HEK293 (cell line): ENCODE data around the gene C21orf58.

ENCODE experiments used
- EGR2 ChIP-seq: fragments of 450-650 bp; formaldehyde crosslinking; IDR thresholded peaks from 2 replicates; pipeline ENCODE4 v1.5.1; 2016; ENCODE audit warnings: low read depth, missing biosample characterization, missing genetic modification characterization
- KLF10 ChIP-seq: fragments of 450-650 bp; IDR thresholded peaks from 2 replicates; pipeline ENCODE4 v1.5.1; 2018; ENCODE audit warnings: missing biosample characterization, mild to moderate bottlenecking, missing genetic modification characterization
- KLF7 ChIP-seq: fragments of 450-650 bp; formaldehyde crosslinking; IDR thresholded peaks from 2 replicates; pipeline ENCODE4 v1.5.1; 2016; ENCODE audit warnings: missing biosample characterization, missing genetic modification characterization, borderline replicate concordance
- MEIS1 ChIP-seq: sonication (generic); formaldehyde crosslinking; IDR thresholded peaks from 2 replicates; pipeline ENCODE4 v1.8.1; 2022; ENCODE audit warnings: missing genetic modification reagents, mild to moderate bottlenecking, borderline replicate concordance
- SP2 ChIP-seq: fragments of 450-650 bp; formaldehyde crosslinking; IDR thresholded peaks from 2 replicates; pipeline ENCODE4 v1.5.1; 2016; ENCODE audit warnings: missing biosample characterization, missing genetic modification characterization
- SP3 ChIP-seq: fragments of 450-650 bp; formaldehyde crosslinking; IDR thresholded peaks from 2 replicates; pipeline ENCODE4 v1.5.1; 2016; ENCODE audit warnings: missing biosample characterization, missing genetic modification characterization
- SP7 ChIP-seq: fragments of 450-650 bp; formaldehyde crosslinking; IDR thresholded peaks from 2 replicates; pipeline ENCODE4 v1.5.1; 2016; ENCODE audit warnings: missing biosample characterization, missing genetic modification characterization
- WT1 ChIP-seq: fragments of 450-650 bp; formaldehyde crosslinking; IDR thresholded peaks from 2 replicates; pipeline ENCODE4 v1.5.1; 2016; ENCODE audit warnings: missing biosample characterization, missing genetic modification characterization
- ZFP37 ChIP-seq: fragments of 450-650 bp; formaldehyde crosslinking; IDR thresholded peaks from 2 replicates; pipeline ENCODE4 v1.5.1; 2016; ENCODE audit warnings: missing biosample characterization, missing genetic modification characterization
- ZNF394 ChIP-seq: fragments of 450-650 bp; formaldehyde crosslinking; IDR thresholded peaks from 2 replicates; pipeline ENCODE4 v1.5.1; 2016; ENCODE audit warnings: missing biosample characterization, missing genetic modification characterization, mild to moderate bottlenecking, moderate library complexity, borderline replicate concordance
- ZNF423 ChIP-seq: fragments of 450-650 bp; formaldehyde crosslinking; IDR thresholded peaks from 2 replicates; pipeline ENCODE4 v1.5.1; 2016; ENCODE audit warnings: missing biosample characterization, missing genetic modification characterization
- ZNF433 ChIP-seq: fragments of 450-650 bp; formaldehyde crosslinking; IDR thresholded peaks from 2 replicates; pipeline ENCODE4 v1.5.1; 2016; ENCODE audit warnings: missing biosample characterization, missing genetic modification characterization, low read depth
- ZNF514 ChIP-seq: fragments of 450-650 bp; formaldehyde crosslinking; IDR thresholded peaks from 2 replicates; pipeline ENCODE4 v1.5.1; 2016; ENCODE audit warnings: missing biosample characterization, missing genetic modification characterization
- ZNF664 ChIP-seq: fragments of 450-650 bp; formaldehyde crosslinking; IDR thresholded peaks from 2 replicates; pipeline ENCODE4 v1.5.1; 2016; ENCODE audit warnings: missing biosample characterization, missing genetic modification characterization
- ZNF670 ChIP-seq: fragments of 450-650 bp; formaldehyde crosslinking; IDR thresholded peaks from 2 replicates; pipeline ENCODE4 v1.5.1; 2016; ENCODE audit warnings: missing biosample characterization, missing genetic modification characterization, low read depth
- ZNF776 ChIP-seq: fragments of 450-650 bp; formaldehyde crosslinking; IDR thresholded peaks from 2 replicates; pipeline ENCODE4 v1.5.0; 2017; ENCODE audit warnings: missing biosample characterization, missing genetic modification characterization, borderline replicate concordance
- ZSCAN16 ChIP-seq: fragments of 450-650 bp; formaldehyde crosslinking; IDR thresholded peaks from 2 replicates; pipeline ENCODE4 v1.5.1; 2016; ENCODE audit warnings: missing biosample characterization, missing genetic modification characterization
- TF ChIP-seq, protein P1 (sequence below): fragments of 450-650 bp; formaldehyde crosslinking; IDR thresholded peaks from 2 replicates; pipeline ENCODE4 v1.5.1; 2016; ENCODE audit warnings: missing biosample characterization, missing genetic modification characterization, borderline replicate concordance
- TF ChIP-seq, protein P2 (sequence below): fragments of 450-650 bp; formaldehyde crosslinking; IDR thresholded peaks from 2 replicates; pipeline ENCODE4 v1.5.1; 2016; ENCODE audit warnings: missing biosample characterization, missing genetic modification characterization
- TF ChIP-seq, protein P3 (sequence below): fragments of 450-650 bp; formaldehyde crosslinking; IDR thresholded peaks from 2 replicates; pipeline ENCODE4 v1.5.1; 2016; ENCODE audit warnings: missing biosample characterization, missing genetic modification characterization, low read depth
- TF ChIP-seq, protein P4 (sequence below): fragments of 450-650 bp; formaldehyde crosslinking; IDR thresholded peaks from 2 replicates; pipeline ENCODE4 v1.5.1; 2016; ENCODE audit warnings: missing biosample characterization, missing genetic modification characterization, borderline replicate concordance
- TF ChIP-seq, protein P5 (sequence below): fragments of 450-650 bp; formaldehyde crosslinking; IDR thresholded peaks from 2 replicates; pipeline ENCODE4 v1.5.1; 2016; ENCODE audit warnings: missing biosample characterization, missing genetic modification characterization
- TF ChIP-seq, protein P6 (sequence below): fragments of 450-650 bp; formaldehyde crosslinking; IDR thresholded peaks from 2 replicates; pipeline ENCODE4 v1.5.1; 2016; ENCODE audit warnings: missing biosample characterization, missing genetic modification characterization

The C21orf58 gene

DNA sequence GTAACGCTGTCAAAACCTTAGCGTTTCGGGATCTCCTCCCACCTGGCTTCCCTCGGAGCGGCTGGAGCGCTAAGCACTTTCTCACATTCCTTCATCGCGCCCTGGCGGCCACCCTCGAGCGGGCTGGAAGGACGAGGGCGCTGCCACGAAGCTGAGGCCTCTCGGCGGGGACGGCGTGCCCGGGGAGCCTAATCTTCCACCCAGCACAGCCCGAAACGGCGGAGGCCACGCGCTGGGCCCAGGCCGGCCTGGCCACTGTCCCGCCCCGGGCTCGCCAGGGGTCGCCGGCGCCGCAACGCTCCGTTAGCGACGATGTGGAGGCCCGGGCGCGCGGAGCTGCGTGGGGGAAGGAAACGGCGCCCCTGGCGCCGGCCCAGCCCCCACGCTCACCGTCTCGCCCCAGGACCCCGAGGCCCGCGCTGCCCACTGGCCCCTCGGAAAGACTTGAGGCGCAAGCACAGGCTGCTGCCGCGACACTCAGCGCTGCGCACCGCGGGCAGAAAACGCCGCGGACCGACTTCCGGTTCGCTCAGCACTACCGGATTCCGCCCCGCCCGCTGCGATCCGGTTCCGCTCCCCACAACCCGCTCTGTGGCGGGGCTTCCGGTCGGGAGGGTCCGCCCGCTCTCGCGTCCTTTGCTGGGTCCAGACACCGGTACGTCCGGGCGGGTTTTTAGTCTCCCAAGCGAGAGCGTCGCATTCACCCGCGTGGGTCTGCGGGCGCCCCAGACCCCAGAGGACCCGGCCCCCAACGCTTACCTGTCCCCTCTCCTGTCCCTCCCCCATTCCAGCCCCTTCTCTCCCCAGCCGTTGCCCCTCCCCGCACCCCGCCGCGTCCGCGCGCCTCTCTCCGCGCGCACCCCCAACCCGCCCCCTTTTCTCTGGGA lies 37.7 kb downstream of the C21orf58 start, which contains the start of gene YBEY (continued):
- TF ChIP-seq KLF10 (tag by site-specific recombination) (peak; percentile 82), SP2 (tag by site-specific recombination) (peak; percentile 94), KLF7 (tag by site-specific recombination) (peak; percentile 92), MEIS1 (CRISPR knock-in tag) (no peak), ZNF433 (tag by site-specific recombination) (no peak), SP3 (peak; percentile 91), ZNF776 (no peak), ZNF423 (tag by site-specific recombination) (peak; percentile 55; the same call in 1 of the 2 replicates), ZSCAN16 (tag by site-specific recombination) (peak; percentile 62; the same call in 1 of the 2 replicates), ZNF664 (tag by site-specific recombination) (0 out of 2 replicates have a peak, but pooled peaks have one; percentile 14), ZNF514 (no peak), ZNF394 (tag by site-specific recombination) (no peak; the same call in 1 of the 2 replicates), ZFP37 (tag by site-specific recombination) (peak; percentile 72), ZNF670 (no peak), WT1 (tag by site-specific recombination) (no peak; the same call in none of the 2 replicates), SP7 (peak; percentile 87), EGR2 (0 out of 2 replicates have a peak, but pooled peaks have one; percentile 24)
- TF ChIP-seq, protein P1, sequence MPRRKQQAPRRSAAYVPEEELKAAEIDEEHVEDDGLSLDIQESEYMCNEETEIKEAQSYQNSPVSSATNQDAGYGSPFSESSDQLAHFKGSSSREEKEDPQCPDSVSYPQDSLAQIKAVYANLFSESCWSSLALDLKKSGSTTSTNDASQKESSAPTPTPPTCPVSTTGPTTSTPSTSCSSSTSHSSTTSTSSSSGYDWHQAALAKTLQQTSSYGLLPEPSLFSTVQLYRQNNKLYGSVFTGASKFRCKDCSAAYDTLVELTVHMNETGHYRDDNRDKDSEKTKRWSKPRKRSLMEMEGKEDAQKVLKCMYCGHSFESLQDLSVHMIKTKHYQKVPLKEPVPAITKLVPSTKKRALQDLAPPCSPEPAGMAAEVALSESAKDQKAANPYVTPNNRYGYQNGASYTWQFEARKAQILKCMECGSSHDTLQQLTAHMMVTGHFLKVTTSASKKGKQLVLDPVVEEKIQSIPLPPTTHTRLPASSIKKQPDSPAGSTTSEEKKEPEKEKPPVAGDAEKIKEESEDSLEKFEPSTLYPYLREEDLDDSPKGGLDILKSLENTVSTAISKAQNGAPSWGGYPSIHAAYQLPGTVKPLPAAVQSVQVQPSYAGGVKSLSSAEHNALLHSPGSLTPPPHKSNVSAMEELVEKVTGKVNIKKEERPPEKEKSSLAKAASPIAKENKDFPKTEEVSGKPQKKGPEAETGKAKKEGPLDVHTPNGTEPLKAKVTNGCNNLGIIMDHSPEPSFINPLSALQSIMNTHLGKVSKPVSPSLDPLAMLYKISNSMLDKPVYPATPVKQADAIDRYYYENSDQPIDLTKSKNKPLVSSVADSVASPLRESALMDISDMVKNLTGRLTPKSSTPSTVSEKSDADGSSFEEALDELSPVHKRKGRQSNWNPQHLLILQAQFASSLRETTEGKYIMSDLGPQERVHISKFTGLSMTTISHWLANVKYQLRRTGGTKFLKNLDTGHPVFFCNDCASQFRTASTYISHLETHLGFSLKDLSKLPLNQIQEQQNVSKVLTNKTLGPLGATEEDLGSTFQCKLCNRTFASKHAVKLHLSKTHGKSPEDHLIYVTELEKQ (tag by site-specific recombination) = peak; percentile 66; the same call in 1 of the 2 replicates
- TF ChIP-seq, protein P2, sequence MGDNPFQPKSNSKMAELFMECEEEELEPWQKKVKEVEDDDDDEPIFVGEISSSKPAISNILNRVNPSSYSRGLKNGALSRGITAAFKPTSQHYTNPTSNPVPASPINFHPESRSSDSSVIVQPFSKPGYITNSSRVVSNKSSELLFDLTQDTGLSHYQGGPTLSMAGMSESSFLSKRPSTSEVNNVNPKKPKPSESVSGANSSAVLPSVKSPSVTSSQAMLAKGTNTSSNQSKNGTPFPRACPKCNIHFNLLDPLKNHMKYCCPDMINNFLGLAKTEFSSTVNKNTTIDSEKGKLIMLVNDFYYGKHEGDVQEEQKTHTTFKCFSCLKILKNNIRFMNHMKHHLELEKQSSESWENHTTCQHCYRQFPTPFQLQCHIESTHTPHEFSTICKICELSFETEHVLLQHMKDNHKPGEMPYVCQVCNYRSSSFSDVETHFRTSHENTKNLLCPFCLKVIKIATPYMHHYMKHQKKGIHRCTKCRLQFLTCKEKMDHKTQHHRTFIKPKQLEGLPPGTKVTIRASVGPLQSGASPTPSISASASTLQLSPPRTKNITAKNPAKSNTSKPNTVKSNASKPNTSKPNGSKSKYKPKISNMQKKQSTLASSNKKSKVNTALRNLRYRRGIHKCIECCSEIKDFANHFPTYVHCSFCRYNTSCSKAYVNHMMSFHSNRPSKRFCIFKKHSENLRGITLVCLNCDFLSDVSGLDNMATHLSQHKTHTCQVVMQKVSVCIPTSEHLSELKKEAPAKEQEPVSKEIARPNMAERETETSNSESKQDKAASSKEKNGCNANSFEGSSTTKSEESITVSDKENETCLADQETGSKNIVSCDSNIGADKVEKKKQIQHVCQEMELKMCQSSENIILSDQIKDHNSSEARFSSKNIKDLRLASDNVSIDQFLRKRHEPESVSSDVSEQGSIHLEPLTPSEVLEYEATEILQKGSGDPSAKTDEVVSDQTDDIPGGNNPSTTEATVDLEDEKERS (tag by site-specific recombination) = no peak
- TF ChIP-seq, protein P3, sequence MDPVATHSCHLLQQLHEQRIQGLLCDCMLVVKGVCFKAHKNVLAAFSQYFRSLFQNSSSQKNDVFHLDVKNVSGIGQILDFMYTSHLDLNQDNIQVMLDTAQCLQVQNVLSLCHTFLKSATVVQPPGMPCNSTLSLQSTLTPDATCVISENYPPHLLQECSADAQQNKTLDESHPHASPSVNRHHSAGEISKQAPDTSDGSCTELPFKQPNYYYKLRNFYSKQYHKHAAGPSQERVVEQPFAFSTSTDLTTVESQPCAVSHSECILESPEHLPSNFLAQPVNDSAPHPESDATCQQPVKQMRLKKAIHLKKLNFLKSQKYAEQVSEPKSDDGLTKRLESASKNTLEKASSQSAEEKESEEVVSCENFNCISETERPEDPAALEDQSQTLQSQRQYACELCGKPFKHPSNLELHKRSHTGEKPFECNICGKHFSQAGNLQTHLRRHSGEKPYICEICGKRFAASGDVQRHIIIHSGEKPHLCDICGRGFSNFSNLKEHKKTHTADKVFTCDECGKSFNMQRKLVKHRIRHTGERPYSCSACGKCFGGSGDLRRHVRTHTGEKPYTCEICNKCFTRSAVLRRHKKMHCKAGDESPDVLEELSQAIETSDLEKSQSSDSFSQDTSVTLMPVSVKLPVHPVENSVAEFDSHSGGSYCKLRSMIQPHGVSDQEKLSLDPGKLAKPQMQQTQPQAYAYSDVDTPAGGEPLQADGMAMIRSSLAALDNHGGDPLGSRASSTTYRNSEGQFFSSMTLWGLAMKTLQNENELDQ (tag by site-specific recombination) = no peak
- TF ChIP-seq, protein P4, sequence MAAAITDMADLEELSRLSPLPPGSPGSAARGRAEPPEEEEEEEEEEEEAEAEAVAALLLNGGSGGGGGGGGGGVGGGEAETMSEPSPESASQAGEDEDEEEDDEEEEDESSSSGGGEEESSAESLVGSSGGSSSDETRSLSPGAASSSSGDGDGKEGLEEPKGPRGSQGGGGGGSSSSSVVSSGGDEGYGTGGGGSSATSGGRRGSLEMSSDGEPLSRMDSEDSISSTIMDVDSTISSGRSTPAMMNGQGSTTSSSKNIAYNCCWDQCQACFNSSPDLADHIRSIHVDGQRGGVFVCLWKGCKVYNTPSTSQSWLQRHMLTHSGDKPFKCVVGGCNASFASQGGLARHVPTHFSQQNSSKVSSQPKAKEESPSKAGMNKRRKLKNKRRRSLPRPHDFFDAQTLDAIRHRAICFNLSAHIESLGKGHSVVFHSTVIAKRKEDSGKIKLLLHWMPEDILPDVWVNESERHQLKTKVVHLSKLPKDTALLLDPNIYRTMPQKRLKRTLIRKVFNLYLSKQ (tag by site-specific recombination) = no peak
- TF ChIP-seq, protein P5, sequence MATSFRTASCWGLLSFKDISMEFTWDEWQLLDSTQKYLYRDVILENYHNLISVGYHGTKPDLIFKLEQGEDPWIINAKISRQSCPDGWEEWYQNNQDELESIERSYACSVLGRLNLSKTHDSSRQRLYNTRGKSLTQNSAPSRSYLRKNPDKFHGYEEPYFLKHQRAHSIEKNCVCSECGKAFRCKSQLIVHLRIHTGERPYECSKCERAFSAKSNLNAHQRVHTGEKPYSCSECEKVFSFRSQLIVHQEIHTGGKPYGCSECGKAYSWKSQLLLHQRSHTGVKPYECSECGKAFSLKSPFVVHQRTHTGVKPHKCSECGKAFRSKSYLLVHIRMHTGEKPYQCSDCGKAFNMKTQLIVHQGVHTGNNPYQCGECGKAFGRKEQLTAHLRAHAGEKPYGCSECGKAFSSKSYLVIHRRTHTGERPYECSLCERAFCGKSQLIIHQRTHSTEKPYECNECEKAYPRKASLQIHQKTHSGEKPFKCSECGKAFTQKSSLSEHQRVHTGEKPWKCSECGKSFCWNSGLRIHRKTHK (tag by site-specific recombination) = no peak
- TF ChIP-seq, protein P6, sequence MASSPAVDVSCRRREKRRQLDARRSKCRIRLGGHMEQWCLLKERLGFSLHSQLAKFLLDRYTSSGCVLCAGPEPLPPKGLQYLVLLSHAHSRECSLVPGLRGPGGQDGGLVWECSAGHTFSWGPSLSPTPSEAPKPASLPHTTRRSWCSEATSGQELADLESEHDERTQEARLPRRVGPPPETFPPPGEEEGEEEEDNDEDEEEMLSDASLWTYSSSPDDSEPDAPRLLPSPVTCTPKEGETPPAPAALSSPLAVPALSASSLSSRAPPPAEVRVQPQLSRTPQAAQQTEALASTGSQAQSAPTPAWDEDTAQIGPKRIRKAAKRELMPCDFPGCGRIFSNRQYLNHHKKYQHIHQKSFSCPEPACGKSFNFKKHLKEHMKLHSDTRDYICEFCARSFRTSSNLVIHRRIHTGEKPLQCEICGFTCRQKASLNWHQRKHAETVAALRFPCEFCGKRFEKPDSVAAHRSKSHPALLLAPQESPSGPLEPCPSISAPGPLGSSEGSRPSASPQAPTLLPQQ (tag by site-specific recombination) = peak; percentile 82
